ENCODE measurements around the gene DLG1.

DNA sequence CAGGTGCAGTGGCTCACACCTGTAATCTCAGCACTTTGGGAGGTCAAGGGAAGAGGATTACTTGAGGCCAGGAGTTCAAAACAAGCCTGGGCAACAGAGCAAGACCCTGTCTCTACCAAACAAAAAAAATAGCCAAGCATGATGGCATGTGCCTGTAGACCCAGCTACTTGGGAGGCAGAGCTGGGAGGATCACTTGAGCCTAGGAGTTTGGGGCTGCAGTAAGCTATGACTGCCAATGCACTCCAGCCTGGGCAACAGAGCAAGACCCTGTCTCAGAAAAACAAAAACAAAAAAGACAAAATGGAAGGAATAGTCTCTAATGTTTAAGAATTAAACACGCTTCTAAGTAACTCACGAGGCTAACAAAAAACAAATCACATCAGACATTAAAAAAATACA, 106.5 kb downstream of the DLG1 start:
- no peak for TF ChIP-seq POLR2AphosphoS5 (IDR thresholded peaks at IDR 0.05; ENCODE audit: low read depth, low read length)
- TF ChIP-seq, protein P1, sequence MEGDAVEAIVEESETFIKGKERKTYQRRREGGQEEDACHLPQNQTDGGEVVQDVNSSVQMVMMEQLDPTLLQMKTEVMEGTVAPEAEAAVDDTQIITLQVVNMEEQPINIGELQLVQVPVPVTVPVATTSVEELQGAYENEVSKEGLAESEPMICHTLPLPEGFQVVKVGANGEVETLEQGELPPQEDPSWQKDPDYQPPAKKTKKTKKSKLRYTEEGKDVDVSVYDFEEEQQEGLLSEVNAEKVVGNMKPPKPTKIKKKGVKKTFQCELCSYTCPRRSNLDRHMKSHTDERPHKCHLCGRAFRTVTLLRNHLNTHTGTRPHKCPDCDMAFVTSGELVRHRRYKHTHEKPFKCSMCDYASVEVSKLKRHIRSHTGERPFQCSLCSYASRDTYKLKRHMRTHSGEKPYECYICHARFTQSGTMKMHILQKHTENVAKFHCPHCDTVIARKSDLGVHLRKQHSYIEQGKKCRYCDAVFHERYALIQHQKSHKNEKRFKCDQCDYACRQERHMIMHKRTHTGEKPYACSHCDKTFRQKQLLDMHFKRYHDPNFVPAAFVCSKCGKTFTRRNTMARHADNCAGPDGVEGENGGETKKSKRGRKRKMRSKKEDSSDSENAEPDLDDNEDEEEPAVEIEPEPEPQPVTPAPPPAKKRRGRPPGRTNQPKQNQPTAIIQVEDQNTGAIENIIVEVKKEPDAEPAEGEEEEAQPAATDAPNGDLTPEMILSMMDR (IDR thresholded peaks at IDR 0.05): no peak
